Measurements from ENCODE around the gene LYST.

DNA sequence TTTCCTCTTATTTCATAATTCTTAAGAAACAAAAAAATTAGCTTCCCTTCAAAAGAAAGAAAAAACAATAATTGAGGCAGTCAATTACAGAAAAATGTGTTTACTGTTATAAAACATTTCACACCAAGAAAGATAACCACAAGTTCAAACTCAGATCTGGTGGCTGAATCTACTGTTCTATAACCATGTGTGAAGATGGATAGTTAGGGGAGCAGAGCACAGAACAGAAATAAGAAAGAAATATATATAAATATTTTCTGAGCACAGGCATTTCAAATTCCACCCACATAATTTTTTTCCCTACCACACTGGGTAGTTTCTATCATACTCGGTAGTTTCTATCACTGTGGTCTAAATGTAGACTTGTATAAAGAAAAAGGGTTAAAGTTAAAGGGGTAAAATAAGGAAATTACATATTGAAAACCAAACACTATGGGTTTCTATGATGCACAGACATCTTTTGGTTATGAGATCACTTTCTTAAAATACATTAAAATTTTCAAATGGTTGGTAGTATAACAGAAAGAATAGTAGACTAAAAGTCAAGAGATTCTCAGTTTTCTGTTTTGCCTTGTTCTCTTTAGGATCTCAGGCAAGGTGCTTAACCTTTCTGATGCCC lies 10.8 kb downstream of the LYST start:
- TF ChIP-seq TAF7 (optimal IDR thresholded peaks at IDR 0.05; ENCODE audit: borderline replicate concordance, low read depth, low read length) = no peak
- TF ChIP-seq, protein P1, sequence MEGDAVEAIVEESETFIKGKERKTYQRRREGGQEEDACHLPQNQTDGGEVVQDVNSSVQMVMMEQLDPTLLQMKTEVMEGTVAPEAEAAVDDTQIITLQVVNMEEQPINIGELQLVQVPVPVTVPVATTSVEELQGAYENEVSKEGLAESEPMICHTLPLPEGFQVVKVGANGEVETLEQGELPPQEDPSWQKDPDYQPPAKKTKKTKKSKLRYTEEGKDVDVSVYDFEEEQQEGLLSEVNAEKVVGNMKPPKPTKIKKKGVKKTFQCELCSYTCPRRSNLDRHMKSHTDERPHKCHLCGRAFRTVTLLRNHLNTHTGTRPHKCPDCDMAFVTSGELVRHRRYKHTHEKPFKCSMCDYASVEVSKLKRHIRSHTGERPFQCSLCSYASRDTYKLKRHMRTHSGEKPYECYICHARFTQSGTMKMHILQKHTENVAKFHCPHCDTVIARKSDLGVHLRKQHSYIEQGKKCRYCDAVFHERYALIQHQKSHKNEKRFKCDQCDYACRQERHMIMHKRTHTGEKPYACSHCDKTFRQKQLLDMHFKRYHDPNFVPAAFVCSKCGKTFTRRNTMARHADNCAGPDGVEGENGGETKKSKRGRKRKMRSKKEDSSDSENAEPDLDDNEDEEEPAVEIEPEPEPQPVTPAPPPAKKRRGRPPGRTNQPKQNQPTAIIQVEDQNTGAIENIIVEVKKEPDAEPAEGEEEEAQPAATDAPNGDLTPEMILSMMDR (IDR thresholded peaks at IDR 0.05; ENCODE audit: control extremely low read depth in 1 of 3, insufficient read depth in 1 of 3, low read depth in 1 of 3, low read length in 3 of 3) = no peak
- TF ChIP-seq CHD1 (IDR thresholded peaks at IDR 0.05; ENCODE audit: low read depth, low read length) = no peak
- no peak for TF ChIP-seq CEBPB (IDR thresholded peaks at IDR 0.05; ENCODE audit: low read depth, low read length)
- TF ChIP-seq SIRT6 (IDR thresholded peaks at IDR 0.05; ENCODE audit: low read length) = no peak
- no peak for TF ChIP-seq HDAC2 (IDR thresholded peaks at IDR 0.05; ENCODE audit: borderline replicate concordance in 1 of 2, low read depth in 2 of 2, low read length in 2 of 2)
- TF ChIP-seq, protein P2, sequence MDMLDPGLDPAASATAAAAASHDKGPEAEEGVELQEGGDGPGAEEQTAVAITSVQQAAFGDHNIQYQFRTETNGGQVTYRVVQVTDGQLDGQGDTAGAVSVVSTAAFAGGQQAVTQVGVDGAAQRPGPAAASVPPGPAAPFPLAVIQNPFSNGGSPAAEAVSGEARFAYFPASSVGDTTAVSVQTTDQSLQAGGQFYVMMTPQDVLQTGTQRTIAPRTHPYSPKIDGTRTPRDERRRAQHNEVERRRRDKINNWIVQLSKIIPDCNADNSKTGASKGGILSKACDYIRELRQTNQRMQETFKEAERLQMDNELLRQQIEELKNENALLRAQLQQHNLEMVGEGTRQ (IDR thresholded peaks at IDR 0.05; ENCODE audit: low read length) = no peak

All from H1 (cell line).